ENCODE data around the gene CCDC148. TPM values are rescaled to one million over a fixed set of nuclear protein-coding genes. Genes with fewer than 3 reads are reported as not detected.
"Not testable (repeated sequence)": the region's sequence is repeated elsewhere in the genome, so short reads cannot be mapped to it uniquely, and the experiment has no call there.

The CCDC148 gene
- total RNA-seq, 2 experiments from 2014 or later = not detected

DNA sequence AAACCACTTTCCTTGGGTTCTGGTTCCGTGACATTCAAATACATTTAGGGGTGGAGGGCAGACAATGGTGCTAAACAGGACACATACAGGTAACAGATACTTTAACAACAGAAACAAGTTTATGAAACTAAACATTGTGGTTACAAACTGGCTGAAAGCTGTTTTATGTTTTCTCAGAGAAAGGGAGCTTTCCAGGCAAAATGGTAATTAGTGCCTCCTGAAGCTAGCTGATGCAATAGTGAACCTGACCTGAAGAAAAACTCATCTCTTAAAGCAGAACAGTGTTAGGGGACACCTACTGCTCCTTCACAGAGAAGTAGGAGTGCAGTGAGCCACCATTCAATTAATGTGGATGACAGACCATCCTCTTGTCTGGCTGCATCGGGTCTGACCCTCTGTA, 138.9 kb downstream of the CCDC148 start:
- ChIA-PET CTCF (no interaction called here), POLR2A (interaction anchor here (1.0 kb wide), 1 partner anchor 188 kb away, joined by 3 read pairs; no protein-coding TSS in a partner anchor)
- DNase-seq (no peak), ATAC-seq (no peak)
- no peaks in the 10 kb centered on the region for H3K36me3 Mint-ChIP-seq (ENCODE audit: low read depth)
- TF ChIP-seq, protein P1, sequence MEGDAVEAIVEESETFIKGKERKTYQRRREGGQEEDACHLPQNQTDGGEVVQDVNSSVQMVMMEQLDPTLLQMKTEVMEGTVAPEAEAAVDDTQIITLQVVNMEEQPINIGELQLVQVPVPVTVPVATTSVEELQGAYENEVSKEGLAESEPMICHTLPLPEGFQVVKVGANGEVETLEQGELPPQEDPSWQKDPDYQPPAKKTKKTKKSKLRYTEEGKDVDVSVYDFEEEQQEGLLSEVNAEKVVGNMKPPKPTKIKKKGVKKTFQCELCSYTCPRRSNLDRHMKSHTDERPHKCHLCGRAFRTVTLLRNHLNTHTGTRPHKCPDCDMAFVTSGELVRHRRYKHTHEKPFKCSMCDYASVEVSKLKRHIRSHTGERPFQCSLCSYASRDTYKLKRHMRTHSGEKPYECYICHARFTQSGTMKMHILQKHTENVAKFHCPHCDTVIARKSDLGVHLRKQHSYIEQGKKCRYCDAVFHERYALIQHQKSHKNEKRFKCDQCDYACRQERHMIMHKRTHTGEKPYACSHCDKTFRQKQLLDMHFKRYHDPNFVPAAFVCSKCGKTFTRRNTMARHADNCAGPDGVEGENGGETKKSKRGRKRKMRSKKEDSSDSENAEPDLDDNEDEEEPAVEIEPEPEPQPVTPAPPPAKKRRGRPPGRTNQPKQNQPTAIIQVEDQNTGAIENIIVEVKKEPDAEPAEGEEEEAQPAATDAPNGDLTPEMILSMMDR (IDR thresholded peaks at IDR 0.05) = no peak
- intact Hi-C loops (cut with micrococcal nuclease) = no loop called here
- no peaks in the 10 kb centered on the region for H3K9me3 Mint-ChIP-seq
- H3K4me3 Mint-ChIP-seq = no peak overlapping the region
- H3K27me3 Mint-ChIP-seq = peaks cover 2% of the 10 kb centered on the region
- no peak overlapping the region for H3K27ac Mint-ChIP-seq
- no peaks in the 10 kb centered on the region for H3K4me1 Mint-ChIP-seq (ENCODE audit: low read depth)

DNA sequence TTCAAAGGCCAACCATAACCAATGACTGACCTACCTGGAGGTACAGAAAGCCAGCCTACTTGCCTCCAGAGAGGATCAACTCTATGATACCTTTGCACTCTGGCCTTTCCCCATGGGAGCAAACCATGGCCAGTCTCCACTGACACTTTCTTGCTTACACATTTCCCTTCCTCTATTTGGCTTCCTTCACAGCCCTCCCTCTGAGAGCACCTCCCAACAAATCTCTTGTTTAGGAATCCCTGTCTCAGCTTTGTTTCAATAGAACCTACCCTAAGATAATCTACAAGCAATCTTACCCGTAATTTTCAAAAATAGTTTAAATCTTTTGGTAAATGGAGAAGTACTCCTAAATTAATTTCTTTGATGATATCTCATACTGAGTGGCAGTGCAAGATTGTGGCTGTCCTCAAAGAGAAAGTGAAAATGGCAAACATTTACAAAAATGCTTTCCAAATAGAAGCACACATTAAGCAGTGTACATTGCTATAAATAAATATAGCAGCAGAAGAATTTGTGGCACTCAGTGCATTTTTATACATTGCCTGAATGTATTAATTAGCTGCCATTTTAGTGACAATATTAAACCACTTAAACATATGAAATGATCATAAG, 140.6 kb downstream of the CCDC148 start:
- CTCF ChIA-PET = no interaction called here
- H3K4me3 Mint-ChIP-seq = no peak overlapping the region
- TF ChIP-seq, protein P1 (IDR thresholded peaks at IDR 0.05) = no peak

DNA sequence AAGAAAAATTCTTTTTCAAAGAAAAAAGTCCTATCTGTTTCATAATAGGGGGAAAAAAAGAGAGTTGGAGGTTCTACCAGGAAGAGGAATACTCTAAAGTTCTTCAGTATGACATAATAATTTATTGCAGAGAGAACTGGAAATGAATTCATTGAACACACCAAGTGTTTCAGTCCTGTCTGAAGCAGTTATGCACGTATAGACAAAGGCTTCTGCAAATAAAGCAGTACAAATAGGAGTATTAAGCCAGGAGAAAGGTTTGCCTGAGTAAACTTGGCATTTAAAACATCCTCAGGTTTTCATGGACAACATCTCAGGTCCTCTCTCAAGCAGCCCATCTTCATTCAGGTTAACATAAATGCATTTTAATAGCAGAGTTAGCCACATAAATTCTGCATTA, 141.6 kb downstream of the CCDC148 start:
- Mint-ChIP-seq H3K9me3 (no peaks in the 10 kb centered on the region), H3K36me3 (ENCODE audit: low read depth) (no peaks in the 10 kb centered on the region), H3K27me3 (peaks cover 3% of the 10 kb centered on the region), H3K4me3 (no peak overlapping the region), H3K27ac (no peak overlapping the region), H3K4me1 (ENCODE audit: low read depth) (no peaks in the 10 kb centered on the region)
- ChIA-PET CTCF (no interaction called here), POLR2A (no interaction called here)
- intact Hi-C loops (cut with micrococcal nuclease) = no loop called here
- ATAC-seq (no peak), DNase-seq (no peak)
- TF ChIP-seq, protein P1 (IDR thresholded peaks at IDR 0.05) = no peak

More for the DNA sequence above, 140.6 kb downstream of the CCDC148 start:
- Mint-ChIP-seq H3K4me1 (ENCODE audit: low read depth) (no peaks in the 10 kb centered on the region), H3K9me3 (no peaks in the 10 kb centered on the region), H3K36me3 (ENCODE audit: low read depth) (no peaks in the 10 kb centered on the region), H3K27me3 (peaks cover 3% of the 10 kb centered on the region), H3K27ac (no peak overlapping the region)
- DNase-seq (no peak), ATAC-seq (no peak)
- POLR2A ChIA-PET = no interaction called here
- intact Hi-C loops (cut with micrococcal nuclease) = no loop called here

DNA sequence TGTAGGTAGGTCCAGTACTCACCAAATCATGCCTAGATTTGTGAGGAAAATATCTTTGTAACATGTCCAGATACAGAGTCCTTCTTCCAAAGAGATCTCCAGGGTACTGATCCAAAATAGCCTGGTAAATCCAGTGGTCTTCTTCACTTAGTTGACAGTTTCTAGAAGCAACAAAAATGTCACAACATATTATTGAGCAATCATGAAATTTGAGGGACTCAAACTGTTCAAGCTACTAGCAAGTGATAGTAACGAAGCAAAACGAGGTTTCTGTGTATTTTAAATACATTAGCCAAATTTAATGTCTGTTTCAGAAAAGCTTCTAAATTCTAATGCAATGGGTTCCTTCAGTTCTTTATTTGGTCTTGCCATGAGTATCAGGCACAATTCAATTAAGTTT, 142.8 kb downstream of the CCDC148 start:
- TF ChIP-seq, protein P1 (IDR thresholded peaks at IDR 0.05) = no peak
- Mint-ChIP-seq H3K27ac (no peak overlapping the region), H3K27me3 (peaks cover 3% of the 10 kb centered on the region), H3K4me3 (no peak overlapping the region), H3K9me3 (no peaks in the 10 kb centered on the region), H3K36me3 (ENCODE audit: low read depth) (no peaks in the 10 kb centered on the region), H3K4me1 (ENCODE audit: low read depth) (no peaks in the 10 kb centered on the region)
- no peak for DNase-seq
- CTCF ChIA-PET = no interaction called here
- POLR2A ChIA-PET = no interaction called here
- ATAC-seq = no peak
- intact Hi-C loops (cut with micrococcal nuclease) = no loop called here

DNA sequence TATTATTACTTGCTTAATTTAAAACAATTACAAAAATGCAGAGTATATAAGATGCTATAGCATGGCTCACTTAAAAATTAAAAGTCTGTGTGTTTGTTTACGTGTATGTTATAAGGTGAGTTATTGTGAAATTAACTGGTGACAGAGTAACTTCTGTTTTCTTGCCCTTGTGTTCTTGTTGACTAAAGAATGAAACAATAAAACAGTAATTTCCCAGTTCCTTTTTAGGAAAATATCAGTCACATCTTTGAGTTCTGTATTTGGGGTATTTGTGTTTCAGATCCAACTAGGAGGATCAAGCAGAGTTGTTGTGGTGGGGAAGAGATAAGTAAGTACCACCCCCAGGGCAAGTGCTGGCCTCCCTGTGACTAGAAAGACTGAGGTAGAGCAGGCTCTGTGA, 143.6 kb downstream of the CCDC148 start:
- CTCF ChIA-PET = no interaction called here
- TF ChIP-seq, protein P1 (IDR thresholded peaks at IDR 0.05) = no peak
- H3K36me3 Mint-ChIP-seq (ENCODE audit: low read depth) = no peaks in the 10 kb centered on the region

DNA sequence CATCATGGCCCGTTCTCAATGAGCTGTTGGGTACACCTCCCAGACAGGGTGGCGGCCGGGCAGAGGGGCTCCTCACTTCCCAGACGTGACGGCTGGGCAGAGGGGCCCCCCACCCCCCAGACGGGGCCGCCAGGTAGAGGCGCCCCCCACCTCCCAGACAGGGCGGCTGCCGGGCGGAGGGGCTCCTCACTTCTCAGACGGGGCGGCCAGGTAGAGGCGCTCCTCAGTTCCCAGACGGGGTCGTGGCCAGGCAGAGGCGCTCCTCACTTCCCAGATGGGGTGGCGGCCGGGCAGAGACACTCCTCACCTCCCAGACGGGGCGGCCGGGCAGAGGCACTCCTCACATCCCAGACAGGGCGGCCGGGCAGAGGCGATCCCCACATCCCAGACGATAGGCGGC, 146.1 kb downstream of the CCDC148 start:
- H3K4me3 Mint-ChIP-seq; H3K27me3 Mint-ChIP-seq; ATAC-seq; CTCF ChIA-PET; H3K36me3 Mint-ChIP-seq (ENCODE audit: low read depth); intact Hi-C loops (cut with micrococcal nuclease); H3K27ac Mint-ChIP-seq; POLR2A ChIA-PET; H3K4me1 Mint-ChIP-seq (ENCODE audit: low read depth); H3K9me3 Mint-ChIP-seq; DNase-seq: not testable (repeated sequence)

More for the DNA sequence above, 143.6 kb downstream of the CCDC148 start:
- intact Hi-C loops (cut with micrococcal nuclease) = no loop called here
- ATAC-seq (no peak), DNase-seq (no peak)
- Mint-ChIP-seq H3K27ac (no peak overlapping the region), H3K4me1 (ENCODE audit: low read depth) (no peaks in the 10 kb centered on the region), H3K27me3 (peaks cover 3% of the 10 kb centered on the region), H3K9me3 (no peaks in the 10 kb centered on the region), H3K4me3 (no peak overlapping the region)
- POLR2A ChIA-PET = no interaction called here

Data from activated CD8-positive, alpha-beta T cell treated with anti-CD3 and anti-CD28 coated beads for 36 hours (primary cell).